ENCODE results near the gene TMEM259. TPM values are rescaled to one million over a fixed set of nuclear protein-coding genes. Genes with fewer than 3 reads are reported as not detected.
A peak's percentile ranks its signal among the peaks of the same experiment; 100 is the strongest.

The TMEM259 gene
- total and polyA plus RNA-seq, 9 of the 15 experiments (the other 6 are each of a cell fraction or from before 2014, with no cell fraction given): 0.52 to 231 (median 63.6) TPM

DNA sequence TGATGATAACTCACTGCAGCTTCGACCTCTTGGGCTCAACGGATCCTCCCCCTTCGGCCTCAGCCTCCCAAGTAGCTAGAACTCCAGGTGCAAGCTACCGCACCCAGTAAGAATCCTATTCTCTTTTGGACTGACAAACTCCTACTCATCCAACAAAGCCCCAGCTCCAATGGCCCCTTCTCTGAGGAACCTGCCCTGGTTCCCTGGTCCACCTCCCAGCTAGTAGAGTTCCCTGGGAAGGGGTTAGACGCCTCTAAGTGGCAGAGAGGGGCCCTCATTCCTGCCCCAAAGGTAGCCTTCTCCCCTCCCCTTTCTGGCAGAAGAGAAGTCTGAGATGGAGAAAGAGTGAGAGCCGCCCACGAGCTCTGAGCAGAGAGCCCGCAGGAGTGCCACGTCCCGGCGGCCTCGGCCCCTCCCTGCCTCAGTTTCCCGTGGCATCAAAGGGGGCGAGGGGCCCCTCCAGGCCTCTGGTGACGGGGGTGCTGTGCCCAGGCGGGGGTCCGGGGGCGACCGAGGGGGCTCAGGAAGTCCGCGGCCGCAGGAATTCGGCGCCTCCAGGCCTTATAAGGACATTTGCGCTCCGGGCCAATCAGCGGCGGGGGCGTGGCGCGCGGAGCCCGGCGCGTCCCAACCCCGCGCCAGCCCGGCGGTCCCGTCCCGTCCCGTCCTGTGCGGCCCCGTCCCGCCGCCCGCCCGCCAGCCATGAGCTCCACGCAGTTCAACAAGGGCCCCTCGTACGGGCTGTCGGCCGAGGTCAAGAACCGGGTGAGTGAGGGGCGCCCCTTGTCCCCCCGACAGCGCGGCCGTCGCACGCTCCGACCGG lies 5.2 kb upstream of the TMEM259 start, which contains the start of gene CNN2 (continued):
- TF ChIP-seq, protein P1, sequence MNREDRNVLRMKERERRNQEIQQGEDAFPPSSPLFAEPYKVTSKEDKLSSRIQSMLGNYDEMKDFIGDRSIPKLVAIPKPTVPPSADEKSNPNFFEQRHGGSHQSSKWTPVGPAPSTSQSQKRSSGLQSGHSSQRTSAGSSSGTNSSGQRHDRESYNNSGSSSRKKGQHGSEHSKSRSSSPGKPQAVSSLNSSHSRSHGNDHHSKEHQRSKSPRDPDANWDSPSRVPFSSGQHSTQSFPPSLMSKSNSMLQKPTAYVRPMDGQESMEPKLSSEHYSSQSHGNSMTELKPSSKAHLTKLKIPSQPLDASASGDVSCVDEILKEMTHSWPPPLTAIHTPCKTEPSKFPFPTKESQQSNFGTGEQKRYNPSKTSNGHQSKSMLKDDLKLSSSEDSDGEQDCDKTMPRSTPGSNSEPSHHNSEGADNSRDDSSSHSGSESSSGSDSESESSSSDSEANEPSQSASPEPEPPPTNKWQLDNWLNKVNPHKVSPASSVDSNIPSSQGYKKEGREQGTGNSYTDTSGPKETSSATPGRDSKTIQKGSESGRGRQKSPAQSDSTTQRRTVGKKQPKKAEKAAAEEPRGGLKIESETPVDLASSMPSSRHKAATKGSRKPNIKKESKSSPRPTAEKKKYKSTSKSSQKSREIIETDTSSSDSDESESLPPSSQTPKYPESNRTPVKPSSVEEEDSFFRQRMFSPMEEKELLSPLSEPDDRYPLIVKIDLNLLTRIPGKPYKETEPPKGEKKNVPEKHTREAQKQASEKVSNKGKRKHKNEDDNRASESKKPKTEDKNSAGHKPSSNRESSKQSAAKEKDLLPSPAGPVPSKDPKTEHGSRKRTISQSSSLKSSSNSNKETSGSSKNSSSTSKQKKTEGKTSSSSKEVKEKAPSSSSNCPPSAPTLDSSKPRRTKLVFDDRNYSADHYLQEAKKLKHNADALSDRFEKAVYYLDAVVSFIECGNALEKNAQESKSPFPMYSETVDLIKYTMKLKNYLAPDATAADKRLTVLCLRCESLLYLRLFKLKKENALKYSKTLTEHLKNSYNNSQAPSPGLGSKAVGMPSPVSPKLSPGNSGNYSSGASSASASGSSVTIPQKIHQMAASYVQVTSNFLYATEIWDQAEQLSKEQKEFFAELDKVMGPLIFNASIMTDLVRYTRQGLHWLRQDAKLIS (CRISPR knock-in tag; IDR thresholded peaks at IDR 0.05): 0 out of 2 replicates have a peak, but pooled peaks have one; percentile 39
- peak; percentile 74 for TF ChIP-seq POLR2A (conservative IDR thresholded peaks at IDR 0.05)
- TF ChIP-seq, protein P2, sequence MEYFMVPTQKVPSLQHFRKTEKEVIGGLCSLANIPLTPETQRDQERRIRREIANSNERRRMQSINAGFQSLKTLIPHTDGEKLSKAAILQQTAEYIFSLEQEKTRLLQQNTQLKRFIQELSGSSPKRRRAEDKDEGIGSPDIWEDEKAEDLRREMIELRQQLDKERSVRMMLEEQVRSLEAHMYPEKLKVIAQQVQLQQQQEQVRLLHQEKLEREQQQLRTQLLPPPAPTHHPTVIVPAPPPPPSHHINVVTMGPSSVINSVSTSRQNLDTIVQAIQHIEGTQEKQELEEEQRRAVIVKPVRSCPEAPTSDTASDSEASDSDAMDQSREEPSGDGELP (CRISPR knock-in tag; IDR thresholded peaks at IDR 0.05; ENCODE audit: borderline replicate concordance): peak; percentile 7; the same call in 1 of the 2 replicates
- peak; percentile 20; the same call in 1 of the 2 replicates for TF ChIP-seq MBD2 (IDR thresholded peaks at IDR 0.05; ENCODE audit: borderline replicate concordance, low read depth)
- 0 out of 2 replicates have a peak, but pooled peaks have one; percentile 40 for TF ChIP-seq ZNF431 (CRISPR knock-in tag; IDR thresholded peaks at IDR 0.05)
- peak; percentile 23; the same call in 1 of the 2 replicates for TF ChIP-seq HMG20B (CRISPR knock-in tag; IDR thresholded peaks at IDR 0.05)
- TF ChIP-seq SIN3A (IDR thresholded peaks at IDR 0.05; ENCODE audit: borderline replicate concordance in 2 of 2, control insufficient read depth in 1 of 2, low read depth in 2 of 2, low read length in 2 of 2): peak; percentile 29 to 79; a peak in 1 of 4 replicates
- 0 out of 2 replicates have a peak, but pooled peaks have one; percentile 39 for TF ChIP-seq BACH1 (tag; IDR thresholded peaks at IDR 0.05)
- TF ChIP-seq, protein P3, sequence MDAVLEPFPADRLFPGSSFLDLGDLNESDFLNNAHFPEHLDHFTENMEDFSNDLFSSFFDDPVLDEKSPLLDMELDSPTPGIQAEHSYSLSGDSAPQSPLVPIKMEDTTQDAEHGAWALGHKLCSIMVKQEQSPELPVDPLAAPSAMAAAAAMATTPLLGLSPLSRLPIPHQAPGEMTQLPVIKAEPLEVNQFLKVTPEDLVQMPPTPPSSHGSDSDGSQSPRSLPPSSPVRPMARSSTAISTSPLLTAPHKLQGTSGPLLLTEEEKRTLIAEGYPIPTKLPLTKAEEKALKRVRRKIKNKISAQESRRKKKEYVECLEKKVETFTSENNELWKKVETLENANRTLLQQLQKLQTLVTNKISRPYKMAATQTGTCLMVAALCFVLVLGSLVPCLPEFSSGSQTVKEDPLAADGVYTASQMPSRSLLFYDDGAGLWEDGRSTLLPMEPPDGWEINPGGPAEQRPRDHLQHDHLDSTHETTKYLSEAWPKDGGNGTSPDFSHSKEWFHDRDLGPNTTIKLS (IDR thresholded peaks at IDR 0.05; ENCODE audit: borderline replicate concordance, low read depth): peak; percentile 86
- 0 out of 2 replicates have a peak, but pooled peaks have one; percentile 27 for TF ChIP-seq SAFB (IDR thresholded peaks at IDR 0.05; ENCODE audit: borderline replicate concordance, low read depth, low read length)
- TF ChIP-seq TGIF2 (CRISPR knock-in tag; IDR thresholded peaks at IDR 0.05): no peak
- peak in 2 of 3 experiments; percentile 5 to 33 for TF ChIP-seq YY1 (IDR thresholded peaks at IDR 0.05; ENCODE audit: borderline replicate concordance in 1 of 3, control insufficient read depth in 1 of 3, extremely low read depth in 1 of 3, insufficient read depth in 3 of 3, insufficient read length in 1 of 3, insufficient replicate concordance in 2 of 3, low read depth in 1 of 3, low read length in 2 of 3)
- no peak for TF ChIP-seq RNF2 (IDR thresholded peaks at IDR 0.05)
- TF ChIP-seq ZNF263 (CRISPR knock-in tag; IDR thresholded peaks at IDR 0.05; ENCODE audit: borderline replicate concordance): 0 out of 2 replicates have a peak, but pooled peaks have one; percentile 67
- no peak for TF ChIP-seq ZNF766 (CRISPR knock-in tag; conservative IDR thresholded peaks at IDR 0.05)
